Activated T-helper 17 cell treated with anti-CD3 and anti-CD28 coated beads, Interleukin-2, amount 50 U/mL, for 72 hours (primary cell): Measurements from ENCODE around the gene NDUFS8. TPM values are rescaled to one million over a fixed set of nuclear protein-coding genes. Genes with fewer than 3 reads are reported as not detected.
"Not testable (repeated sequence)": the region's sequence is repeated elsewhere in the genome, so short reads cannot be mapped to it uniquely, and the experiment has no call there.

ENCODE experiments used
- ATAC-seq: fragments of 150-1000 bp; cut with Tn5 transposase; replicated peaks from 2 replicates; pipeline ENCODE4 v1.10.0; 2021; ENCODE audit warnings: mild to moderate bottlenecking, moderate library complexity
- H3K27ac Mint-ChIP-seq: one replicate; pipeline ENCODE4 v1.8.0; 2022; ENCODE audit warnings: mixed read lengths
- H3K27me3 Mint-ChIP-seq: one replicate; pipeline ENCODE4 v1.8.0; 2022; ENCODE audit warnings: mixed read lengths
- H3K36me3 Mint-ChIP-seq: one replicate; pipeline ENCODE4 v1.8.0; 2022; ENCODE audit warnings: low read depth, mild to moderate bottlenecking, mixed read lengths
- H3K4me1 Mint-ChIP-seq: one replicate; pipeline ENCODE4 v1.8.0; 2022; ENCODE audit warnings: mixed read lengths
- H3K4me3 Mint-ChIP-seq: one replicate; pipeline ENCODE4 v1.8.0; 2022; ENCODE audit warnings: mild to moderate bottlenecking, mixed read lengths
- H3K9me3 Mint-ChIP-seq: one replicate; pipeline ENCODE4 v1.8.0; 2022; ENCODE audit warnings: mixed read lengths
- total RNA-seq, 2 donors: library from RNA; stranded (reverse); gene quantifications; one replicate each; pipeline ENCODE4 v1.2.3, GENCODE V29; 2022

NDUFS8 gene
- total RNA-seq: 100 to 1,000 TPM in 1 of 2 donors, 10 to 100 TPM in 1; 75.0 to 131 TPM

DNA sequence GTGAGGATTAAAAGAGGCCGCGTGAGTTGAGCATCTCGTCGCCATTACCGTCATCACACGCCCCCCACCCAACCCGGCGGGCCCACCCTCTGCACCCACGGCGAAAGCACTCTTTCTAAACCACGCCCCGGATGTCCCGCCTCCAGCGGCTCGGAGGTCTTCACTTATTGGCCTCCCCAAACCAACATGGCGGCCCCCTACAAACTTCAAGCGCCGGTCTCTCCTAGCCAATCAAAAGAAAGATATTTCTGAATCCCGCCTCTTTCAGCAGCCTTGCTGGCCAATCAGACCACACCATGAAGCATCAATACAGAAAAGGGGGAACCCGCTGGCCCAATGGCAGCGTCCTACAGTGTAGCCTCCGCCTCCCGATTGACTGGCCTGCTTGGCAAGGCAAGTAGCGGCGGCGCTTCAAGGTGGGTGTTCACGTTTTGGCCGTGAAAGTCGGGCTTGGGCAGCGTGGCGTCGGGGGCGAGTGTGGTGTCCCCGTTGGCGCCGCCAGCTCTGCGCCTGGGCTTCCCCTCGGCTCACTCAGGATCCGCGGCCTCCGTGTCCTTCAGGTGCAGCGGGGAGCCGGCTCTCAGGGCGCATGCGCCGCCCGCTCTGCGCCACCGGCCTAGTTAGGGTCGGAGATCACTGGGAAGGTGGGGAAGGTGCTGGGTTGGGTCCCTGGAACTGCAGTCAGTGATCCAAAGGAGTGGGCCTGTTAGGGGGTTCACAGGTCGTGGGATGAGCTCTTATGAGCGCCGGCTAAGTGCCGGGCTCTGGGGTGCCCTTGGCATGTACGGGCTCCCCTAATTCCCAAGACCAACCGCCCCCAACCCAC lies at the start of gene NDUFS8:
TSS of gene NDUFS8 (plus strand) at position 364 of the 826 bp plus-strand sequence. CDS start 1,471 bp downstream, outside the sequence.
- Mint-ChIP-seq H3K27ac (peak within 1 kb of the TSS; percentile 84), H3K9me3 (no peaks in the 10 kb centered on the region), H3K27me3 (no peaks in the 10 kb centered on the region), H3K36me3 (peaks cover 9% of the 10 kb centered on the region), H3K4me3 (peak within 1 kb of the TSS; percentile 88), H3K4me1 (peaks cover 6% of the 10 kb centered on the region)
- ATAC-seq: peak; percentile 97

DNA sequence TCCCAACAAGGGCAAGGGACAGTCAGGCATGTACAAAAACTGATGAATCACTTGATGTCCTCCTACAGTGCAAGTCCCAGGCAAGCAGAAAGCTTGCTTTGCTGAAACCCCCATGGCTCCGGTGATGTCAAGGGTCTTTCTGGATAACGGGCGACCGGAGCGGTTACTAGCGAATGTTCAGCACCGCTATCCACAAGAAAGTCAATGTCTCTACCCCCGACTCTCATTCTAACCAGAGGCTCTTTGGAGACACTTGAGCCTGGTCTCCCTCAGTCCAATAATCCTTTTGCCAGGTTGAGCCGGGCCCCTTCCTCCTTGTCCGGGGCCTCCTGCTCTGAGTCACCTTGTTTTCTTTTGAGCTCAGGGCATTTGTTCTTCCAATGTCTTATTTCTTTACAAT lies 49.3 kb upstream of the NDUFS8 start:
- not testable (repeated sequence) for H3K9me3 Mint-ChIP-seq, H3K4me1 Mint-ChIP-seq, H3K27ac Mint-ChIP-seq, H3K4me3 Mint-ChIP-seq, ATAC-seq, H3K36me3 Mint-ChIP-seq
- peaks cover 14% of the 10 kb centered on the region for H3K27me3 Mint-ChIP-seq

DNA sequence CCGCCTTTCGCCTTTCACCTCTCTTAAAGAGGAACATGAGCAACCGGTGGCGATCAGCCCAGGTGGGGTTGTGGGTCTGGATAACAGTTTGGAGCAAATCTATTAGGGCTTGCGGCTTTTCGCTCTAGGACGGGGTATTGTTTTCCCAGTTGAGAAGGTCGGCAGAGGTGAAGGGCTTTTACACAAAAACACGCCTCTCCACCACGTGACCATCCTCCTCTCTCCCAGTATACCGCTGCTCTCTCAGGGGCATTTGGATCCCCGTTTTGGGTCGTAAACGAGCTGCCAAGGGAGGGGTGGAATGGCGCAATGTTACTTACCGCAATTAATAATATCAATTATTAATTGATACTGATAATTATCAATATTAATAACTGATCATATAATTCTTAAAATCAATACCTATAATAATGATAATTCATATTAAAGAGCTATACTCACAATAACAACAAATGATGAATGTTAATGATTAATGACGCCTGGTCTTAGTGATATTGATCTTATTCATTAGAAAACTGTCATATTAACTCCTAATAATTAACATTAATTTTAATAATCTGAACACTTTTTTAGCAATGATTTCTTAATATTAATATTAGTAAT lies 48.1 kb upstream of the NDUFS8 start:
- not testable (repeated sequence) for ATAC-seq, H3K4me1 Mint-ChIP-seq, H3K36me3 Mint-ChIP-seq, H3K9me3 Mint-ChIP-seq, H3K27ac Mint-ChIP-seq, H3K4me3 Mint-ChIP-seq
- H3K27me3 Mint-ChIP-seq: peaks cover 11% of the 10 kb centered on the region

DNA sequence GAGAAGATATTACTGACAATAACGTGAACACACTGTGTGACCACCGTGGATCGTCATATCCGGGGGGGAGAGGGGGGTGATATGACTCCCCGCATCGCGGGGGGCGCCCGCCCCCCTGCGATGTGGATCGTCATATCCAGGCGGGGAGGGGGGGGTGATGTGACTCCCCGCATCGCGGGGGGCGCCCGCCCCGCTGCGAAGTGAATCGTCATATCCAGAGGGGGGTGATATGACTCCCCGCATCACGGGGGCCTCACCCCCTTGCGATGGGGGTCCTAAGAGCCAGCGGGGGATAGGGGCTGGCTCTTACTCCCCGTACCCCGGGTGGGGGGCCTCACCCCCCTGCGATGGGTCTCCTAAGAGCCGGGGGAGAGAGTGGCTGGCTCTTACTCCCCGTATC lies 46.5 kb upstream of the NDUFS8 start:
- H3K27ac Mint-ChIP-seq: no peak overlapping the region
- no peak overlapping the region for H3K4me3 Mint-ChIP-seq
- ATAC-seq: no peak
- H3K4me1 Mint-ChIP-seq: no peaks in the 10 kb centered on the region
- H3K27me3 Mint-ChIP-seq: peaks cover 3% of the 10 kb centered on the region
- no peaks in the 10 kb centered on the region for H3K9me3 Mint-ChIP-seq
- no peaks in the 10 kb centered on the region for H3K36me3 Mint-ChIP-seq

DNA sequence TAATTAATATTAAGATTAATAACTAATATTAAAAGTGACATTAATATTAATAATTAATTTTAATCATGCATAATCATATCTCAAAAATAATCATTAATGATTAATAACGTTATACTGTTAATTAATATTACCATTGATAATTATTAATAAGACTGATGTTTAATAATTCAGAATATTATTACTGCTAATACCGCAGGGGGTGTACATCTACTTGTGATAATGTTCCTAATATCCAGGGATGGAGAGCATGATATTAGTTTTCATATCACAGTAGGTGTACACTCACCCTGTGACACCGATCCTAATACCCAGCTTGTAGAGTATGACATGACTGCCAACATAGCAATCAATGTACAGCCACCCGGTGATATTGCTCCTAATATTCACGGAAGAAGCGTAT lies 45.2 kb upstream of the NDUFS8 start:
- H3K4me3 Mint-ChIP-seq, H3K9me3 Mint-ChIP-seq, ATAC-seq, H3K36me3 Mint-ChIP-seq, H3K27ac Mint-ChIP-seq, H3K27me3 Mint-ChIP-seq, H3K4me1 Mint-ChIP-seq: not testable (repeated sequence)

DNA sequence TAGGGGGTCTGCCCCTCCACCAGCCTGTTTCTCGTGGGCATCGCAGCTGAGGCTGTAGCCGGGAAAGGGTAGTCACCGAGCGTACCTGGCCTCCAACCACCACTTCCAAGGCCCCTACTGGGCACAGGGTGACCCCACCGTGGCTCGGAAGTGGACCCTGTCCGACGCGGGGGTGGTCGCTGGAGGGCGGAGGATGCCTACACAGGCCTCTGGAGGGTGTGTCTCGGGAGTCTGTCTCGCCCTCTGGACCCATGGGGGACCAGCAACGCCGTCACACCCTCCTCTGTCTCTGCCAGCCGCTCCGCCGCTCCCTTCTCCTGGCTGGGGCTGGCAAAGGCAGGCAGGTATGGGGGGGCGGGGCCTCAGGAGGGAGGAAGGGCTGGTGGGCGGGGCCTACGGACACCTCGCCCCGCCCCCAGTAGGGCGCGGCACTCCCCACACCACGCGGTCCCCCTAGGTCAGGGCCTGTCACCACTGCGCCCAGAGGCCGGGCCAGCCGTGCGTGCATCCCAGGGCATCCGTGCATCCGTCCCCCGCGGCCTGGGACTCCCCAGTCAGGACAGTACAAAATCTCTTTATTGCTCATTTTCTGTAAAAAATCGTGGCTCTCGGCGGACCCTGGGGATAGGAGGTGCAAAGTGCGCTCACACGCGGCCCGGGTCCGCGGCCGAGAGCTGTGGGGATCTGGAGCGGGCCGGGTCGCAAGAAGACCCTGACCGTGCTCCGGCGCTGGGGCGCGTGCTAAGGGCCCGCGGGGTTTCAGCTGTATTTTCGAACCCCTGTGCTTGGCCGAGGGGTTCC lies 39.7 kb upstream of the NDUFS8 start:
- H3K27me3 Mint-ChIP-seq, H3K27ac Mint-ChIP-seq, H3K9me3 Mint-ChIP-seq, H3K4me3 Mint-ChIP-seq, H3K36me3 Mint-ChIP-seq, H3K4me1 Mint-ChIP-seq: not testable (repeated sequence)
- peak; percentile 23 for ATAC-seq

DNA sequence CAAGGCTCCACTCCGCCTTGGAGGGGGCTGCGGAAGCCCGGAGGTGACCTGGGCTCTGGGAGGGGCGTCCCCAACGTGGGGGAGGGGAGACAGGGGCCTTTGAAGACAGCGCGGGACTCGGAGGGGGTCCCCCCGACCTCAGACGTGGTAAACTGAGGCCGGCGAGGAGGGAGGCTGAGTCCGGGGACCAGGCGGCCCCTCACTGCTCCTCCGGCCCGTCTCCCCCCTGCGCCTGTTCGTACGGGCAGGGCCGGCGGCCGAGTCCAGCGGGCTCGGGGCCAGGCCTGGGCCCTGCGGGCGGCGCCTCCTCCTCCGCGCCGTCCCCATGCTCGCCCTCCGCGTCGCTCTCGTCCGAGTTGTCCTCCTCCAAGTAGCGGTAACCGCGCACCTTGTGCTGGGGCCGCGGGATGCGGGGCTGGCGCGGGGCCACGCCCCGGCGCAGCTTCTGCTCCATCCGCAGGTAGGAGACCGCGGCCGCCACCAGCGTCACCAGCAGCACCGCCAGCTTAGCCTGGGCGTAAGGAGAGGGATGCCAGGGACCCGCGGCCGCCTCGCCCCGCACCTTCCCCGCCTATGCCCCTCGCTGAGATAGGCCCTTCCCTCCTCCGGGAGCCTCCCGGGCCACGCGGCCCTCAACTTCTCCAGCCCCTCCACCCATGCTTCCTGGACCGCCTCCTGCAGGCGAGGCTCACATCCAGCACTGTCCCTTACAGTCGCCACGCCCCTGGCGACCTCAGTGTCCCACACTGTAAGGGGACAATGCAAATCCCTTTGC lies 38.9 kb upstream of the NDUFS8 start:
- ATAC-seq, H3K9me3 Mint-ChIP-seq, H3K27ac Mint-ChIP-seq, H3K4me1 Mint-ChIP-seq, H3K27me3 Mint-ChIP-seq, H3K4me3 Mint-ChIP-seq, H3K36me3 Mint-ChIP-seq: not testable (repeated sequence)

DNA sequence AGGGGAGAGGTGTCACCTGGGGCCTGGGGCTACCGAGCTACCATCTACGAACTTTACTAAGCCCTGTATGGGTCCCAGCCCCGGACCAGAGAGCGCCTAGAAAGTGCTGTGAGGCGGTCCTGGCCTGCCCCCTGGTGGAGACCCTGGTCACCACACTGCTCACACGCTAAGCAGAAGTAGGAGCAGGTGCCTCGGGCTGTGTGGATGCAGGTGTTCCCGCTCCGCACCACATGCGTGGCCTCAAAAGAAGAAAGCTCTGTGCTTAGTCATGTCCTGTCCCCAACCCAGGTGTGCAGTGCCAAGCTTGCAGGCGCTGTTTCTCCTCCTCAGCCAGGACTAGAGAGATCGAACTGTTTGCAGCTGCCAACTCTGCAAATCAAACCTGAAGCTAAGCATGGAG lies 36.7 kb upstream of the NDUFS8 start:
- not testable (repeated sequence) for H3K9me3 Mint-ChIP-seq, H3K27me3 Mint-ChIP-seq, H3K27ac Mint-ChIP-seq, H3K36me3 Mint-ChIP-seq, H3K4me3 Mint-ChIP-seq, ATAC-seq
- H3K4me1 Mint-ChIP-seq: peaks cover 13% of the 10 kb centered on the region

DNA sequence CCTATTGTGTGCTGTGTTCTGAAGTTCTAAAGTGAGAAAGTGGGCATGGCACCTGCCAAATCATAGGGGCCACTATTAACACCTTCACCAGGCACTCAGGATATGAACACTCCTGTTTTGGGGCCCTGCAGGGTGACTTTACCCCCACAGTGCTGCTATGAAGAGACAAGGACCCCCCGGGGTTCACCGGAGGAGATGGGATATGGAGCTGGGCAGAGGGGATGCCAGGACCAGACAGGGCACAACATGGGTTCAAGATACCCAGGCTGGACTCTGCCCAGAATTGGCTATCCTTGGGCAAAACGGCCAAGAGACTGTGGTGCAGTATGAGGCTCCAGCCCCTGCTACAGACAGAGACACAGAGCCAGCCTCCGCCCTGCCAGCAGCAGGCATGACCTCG lies 36.1 kb upstream of the NDUFS8 start:
- H3K27ac Mint-ChIP-seq, H3K36me3 Mint-ChIP-seq, ATAC-seq, H3K9me3 Mint-ChIP-seq, H3K4me3 Mint-ChIP-seq, H3K27me3 Mint-ChIP-seq: not testable (repeated sequence)
- peaks cover 13% of the 10 kb centered on the region for H3K4me1 Mint-ChIP-seq

DNA sequence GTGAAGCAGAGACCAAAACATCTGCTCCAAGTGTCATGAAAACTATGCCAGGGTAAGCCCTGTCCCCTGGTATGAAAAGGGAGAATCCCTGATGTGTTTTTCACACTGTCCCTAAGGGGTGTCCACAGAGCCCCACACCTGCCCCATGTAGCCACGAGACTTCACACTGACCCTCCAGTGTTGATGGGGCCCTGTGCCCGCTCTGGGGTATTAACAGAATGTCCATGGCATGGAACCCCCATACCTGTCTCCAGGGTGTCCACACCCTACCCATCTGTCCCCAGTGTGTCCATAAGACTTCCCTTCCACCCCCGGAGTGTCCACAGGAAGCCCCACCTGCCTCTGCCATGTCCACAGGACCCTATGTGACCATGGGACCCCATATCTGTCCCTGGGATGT lies 35.4 kb upstream of the NDUFS8 start:
- not testable (repeated sequence) for H3K27me3 Mint-ChIP-seq, H3K4me3 Mint-ChIP-seq, H3K9me3 Mint-ChIP-seq, H3K27ac Mint-ChIP-seq, ATAC-seq, H3K36me3 Mint-ChIP-seq
- peaks cover 13% of the 10 kb centered on the region for H3K4me1 Mint-ChIP-seq

DNA sequence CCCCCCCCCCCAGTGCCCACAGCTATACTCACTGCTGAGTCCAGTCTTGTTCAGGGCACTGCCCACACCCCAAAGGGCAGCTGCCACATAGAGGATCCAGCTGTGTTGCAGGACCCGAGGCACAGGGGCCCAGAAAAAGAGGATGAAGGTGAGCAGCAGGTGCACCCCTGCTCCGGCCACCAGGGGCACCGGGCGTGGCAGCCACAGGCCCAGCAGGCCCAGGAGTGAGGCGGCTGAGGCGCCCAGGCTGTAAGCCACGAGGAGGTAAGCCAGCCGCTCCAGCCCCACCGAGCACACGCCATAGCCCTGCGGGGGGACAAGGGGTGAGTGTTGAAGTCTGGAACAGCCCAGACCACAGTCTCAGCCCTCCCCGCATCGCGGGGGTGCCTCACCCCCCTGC lies 34.9 kb upstream of the NDUFS8 start:
- not testable (repeated sequence) for H3K9me3 Mint-ChIP-seq, H3K4me3 Mint-ChIP-seq, ATAC-seq, H3K27me3 Mint-ChIP-seq, H3K36me3 Mint-ChIP-seq, H3K27ac Mint-ChIP-seq
- peaks cover 13% of the 10 kb centered on the region for H3K4me1 Mint-ChIP-seq

DNA sequence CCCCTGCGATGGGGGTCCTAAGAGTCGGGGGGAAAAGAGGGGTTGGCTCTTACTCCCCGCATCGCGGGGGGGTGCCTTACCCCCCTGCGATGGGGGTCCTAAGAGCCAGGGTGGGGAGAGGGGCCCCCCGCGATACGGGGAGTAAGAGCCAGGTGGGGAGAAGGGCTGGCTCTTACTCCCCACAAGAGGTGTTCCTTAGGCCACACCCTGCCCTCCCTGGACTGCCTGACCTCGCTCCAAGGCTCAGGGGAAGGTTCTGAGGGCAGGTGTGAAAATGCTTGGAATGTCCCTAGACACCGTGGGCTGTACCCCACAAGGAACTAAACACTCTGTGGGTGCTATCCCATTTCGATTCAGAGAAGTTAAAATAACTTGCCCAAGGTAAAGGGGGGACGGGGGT lies 34.4 kb upstream of the NDUFS8 start:
- H3K4me3 Mint-ChIP-seq: no peak overlapping the region
- H3K27ac Mint-ChIP-seq: no peak overlapping the region
- ATAC-seq: no peak
- H3K27me3 Mint-ChIP-seq: no peaks in the 10 kb centered on the region
- H3K36me3 Mint-ChIP-seq: no peaks in the 10 kb centered on the region
- H3K9me3 Mint-ChIP-seq: no peaks in the 10 kb centered on the region
- H3K4me1 Mint-ChIP-seq: peaks cover 13% of the 10 kb centered on the region

DNA sequence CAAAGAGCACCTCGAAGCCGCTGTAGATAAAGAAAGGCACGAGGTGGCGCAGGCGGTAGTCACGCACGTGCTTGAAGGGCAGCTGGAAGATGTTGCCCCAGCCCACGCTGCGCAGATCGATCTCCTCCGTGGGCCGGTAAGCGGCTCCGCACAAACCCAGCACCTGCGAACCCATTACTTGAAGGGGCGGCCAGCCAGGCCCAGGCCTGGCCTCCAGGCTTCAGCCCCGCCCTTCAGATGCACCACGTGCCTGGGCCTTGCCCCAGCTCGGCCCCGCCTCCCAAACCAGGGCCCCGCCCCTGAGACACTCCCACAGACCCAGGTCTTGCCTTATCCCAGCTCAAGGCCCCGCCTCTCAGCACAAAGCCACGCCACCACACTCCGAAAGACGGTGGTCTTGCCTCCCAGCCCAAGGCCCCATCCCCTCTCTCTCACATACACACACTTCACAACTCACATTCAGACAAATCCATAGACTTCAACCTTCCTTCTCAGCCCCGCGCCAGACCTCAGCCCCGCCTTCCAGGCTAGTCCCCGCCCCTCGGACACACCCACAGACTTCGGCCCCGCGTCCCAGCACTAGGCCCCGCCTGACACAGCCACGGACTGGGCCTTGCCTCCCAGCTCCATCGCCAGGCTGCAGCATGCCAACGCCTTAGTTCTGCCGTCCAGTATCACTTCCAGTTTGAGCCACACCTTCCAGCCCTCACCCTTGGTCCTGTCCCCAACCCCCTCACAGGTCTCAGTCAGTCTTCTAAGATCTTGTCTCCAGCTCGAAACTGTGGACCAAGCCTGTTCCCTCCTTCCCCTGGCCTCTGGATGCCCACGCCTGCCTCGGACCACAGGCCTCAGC lies 33.6 kb upstream of the NDUFS8 start:
- peak; percentile 75 for ATAC-seq
- H3K27me3 Mint-ChIP-seq: no peaks in the 10 kb centered on the region
- H3K4me3 Mint-ChIP-seq: no peak overlapping the region
- H3K36me3 Mint-ChIP-seq: no peaks in the 10 kb centered on the region
- H3K9me3 Mint-ChIP-seq: no peaks in the 10 kb centered on the region
- H3K27ac Mint-ChIP-seq: no peak overlapping the region
- H3K4me1 Mint-ChIP-seq: peaks cover 13% of the 10 kb centered on the region
